Measurements from ENCODE around the gene USP17L11.
"Not testable (repeated sequence)": the region's sequence is repeated elsewhere in the genome, so short reads cannot be mapped to it uniquely, and the experiment has no call there.

- TF ChIP-seq POLR2A (IDR thresholded peaks at IDR 0.05; ENCODE audit: extremely low read depth, insufficient read length); CTCF (IDR thresholded peaks at IDR 0.05; ENCODE audit: low read depth, low read length): not testable (repeated sequence)
Observed at GRCh38 chr4:9234085-9234484, 18.9 kb downstream of the USP17L11 start, which contains the start of gene USP17L15.

All from NB4 (cell line).